Neuronal stem cell (in vitro differentiated cells): ENCODE results near the gene CNTNAP2.
A peak's percentile ranks its signal among the peaks of the same experiment; 100 is the strongest.

Experiments
- DNase-seq: peaks from one replicate; pipeline ENCODE4 v3.0.0-alpha.2; 2013; ENCODE audit warnings: low spot score
- H2AFZ ChIP-seq: one replicate; pipeline ENCODE4 v1.6.1; 2013; ENCODE audit warnings: mild to moderate bottlenecking, low read length, inconsistent platforms
- H2AK5ac ChIP-seq: 2 replicates; pipeline ENCODE4 v1.6.1; 2013; ENCODE audit warnings: low read depth, mild to moderate bottlenecking, inconsistent platforms, low read length, moderate library complexity, mixed read lengths
- H2BK120ac ChIP-seq: 2 replicates; pipeline ENCODE4 v1.6.1; 2013; ENCODE audit warnings: low read depth, mild to moderate bottlenecking, inconsistent platforms, low read length, moderate library complexity, mixed read lengths
- H2BK12ac ChIP-seq: one replicate; pipeline ENCODE4 v1.6.1; 2013; ENCODE audit warnings: low read length, inconsistent platforms
- H2BK15ac ChIP-seq: 2 replicates; pipeline ENCODE4 v1.6.1; 2013; ENCODE audit warnings: mild to moderate bottlenecking, low read length, inconsistent platforms, mixed read lengths
- H2BK5ac ChIP-seq: one replicate; pipeline ENCODE4 v1.6.1; 2013; ENCODE audit warnings: inconsistent platforms, mild to moderate bottlenecking, low read length, moderate library complexity
- H3K14ac ChIP-seq: one replicate; pipeline ENCODE4 v1.6.1; 2013; ENCODE audit warnings: low read length, inconsistent platforms
- H3K18ac ChIP-seq: 2 replicates; pipeline ENCODE4 v1.6.1; 2013; ENCODE audit warnings: low read length, inconsistent platforms
- H3K23ac ChIP-seq: 2 replicates; pipeline ENCODE4 v1.6.1; 2013; ENCODE audit warnings: low read depth, mild to moderate bottlenecking, mixed read lengths, low read length, inconsistent platforms; ENCODE audit not compliant: poor library complexity
- H3K27ac ChIP-seq: replicated peaks from 3 replicates; pipeline ENCODE4 v1.5.1; 2013; ENCODE audit warnings: low read length, inconsistent platforms
- H3K27me3 ChIP-seq, 3 experiments: 2 replicates each; pipeline ENCODE4 v1.6.1; 2013; ENCODE audit warnings: low read length in 3 of 3, mild to moderate bottlenecking in 2 of 3, inconsistent platforms in 1 of 3, low read depth in 1 of 3, mixed read lengths in 1 of 3, moderate library complexity in 1 of 3; ENCODE audit not compliant: control insufficient read depth in 3 of 3, insufficient read depth in 3 of 3
- H3K36me3 ChIP-seq, 2 donors: replicated peaks in 1 of 2; 2 replicates each; pipeline ENCODE4 v1.6.1; 2013; ENCODE audit warnings: low read length in 2 of 2; ENCODE audit not compliant: control insufficient read depth in 2 of 2, insufficient read depth in 2 of 2
- H3K4ac ChIP-seq: 2 replicates; pipeline ENCODE4 v1.6.1; 2013; ENCODE audit warnings: inconsistent platforms, mild to moderate bottlenecking, low read length, moderate library complexity
- H3K4me1 ChIP-seq, 2 donors: 1 replicate in 1 of 2; 2 replicates in 1 of 2; pipeline ENCODE4 v1.6.1; 2013; ENCODE audit warnings: low read length in 2 of 2, low read depth in 1 of 2; ENCODE audit not compliant: control insufficient read depth in 2 of 2, insufficient read depth in 1 of 2
- H3K4me2 ChIP-seq: one replicate; pipeline ENCODE4 v1.6.1; 2013; ENCODE audit warnings: mild to moderate bottlenecking, low read length, inconsistent platforms; ENCODE audit not compliant: insufficient read depth, poor library complexity, severe bottlenecking
- H3K4me3 ChIP-seq, 2 donors: 2 replicates each; pipeline ENCODE4 v1.5.1; 2013; ENCODE audit warnings: low read length in 2 of 2, mild to moderate bottlenecking in 2 of 2, inconsistent platforms in 1 of 2, moderate library complexity in 1 of 2
- H3K79me1 ChIP-seq: one replicate; pipeline ENCODE4 v1.6.1; 2013; ENCODE audit warnings: low read depth, mild to moderate bottlenecking, inconsistent platforms, low read length, moderate library complexity
- H3K9ac ChIP-seq: one replicate; pipeline ENCODE4 v1.6.1; 2013; ENCODE audit warnings: mild to moderate bottlenecking, low read depth, low read length, inconsistent platforms; ENCODE audit not compliant: poor library complexity
- H3K9me3 ChIP-seq, 2 donors: replicated peaks in 1 of 2; 2 replicates each; pipeline versions ENCODE3 to v1.6.1; 2013; ENCODE audit warnings: low read length in 2 of 2, mild to moderate bottlenecking in 2 of 2, inconsistent platforms in 1 of 2, low read depth in 1 of 2, mixed read lengths in 1 of 2, moderate library complexity in 1 of 2; ENCODE audit not compliant: control insufficient read depth in 2 of 2, insufficient read depth in 1 of 2
- H4K8ac ChIP-seq: one replicate; pipeline ENCODE4 v1.6.1; 2013; ENCODE audit warnings: low read depth, mild to moderate bottlenecking, inconsistent platforms, low read length, moderate library complexity
- H4K91ac ChIP-seq: one replicate; pipeline ENCODE4 v1.6.1; 2013; ENCODE audit warnings: low read length, low read depth, mild to moderate bottlenecking, inconsistent platforms; ENCODE audit not compliant: poor library complexity
- whole genome bisulfite sequencing, 2 donors: extraction: QIAGEN DNeasy Blood & Tissue Kit; methylation state at CpG; one replicate each; pipeline ENCODE4 v1.1.7; 2013; ENCODE audit warnings: missing lambda C conversion rate in 2 of 2, mixed read lengths in 1 of 2; ENCODE audit not compliant: insufficient read length in 2 of 2, insufficient replicate concordance in 1 of 2; ENCODE audit errors: extremely low coverage in 2 of 2; 5-methylcytosine and 5-hydroxymethylcytosine counted together

The CNTNAP2 gene

DNA sequence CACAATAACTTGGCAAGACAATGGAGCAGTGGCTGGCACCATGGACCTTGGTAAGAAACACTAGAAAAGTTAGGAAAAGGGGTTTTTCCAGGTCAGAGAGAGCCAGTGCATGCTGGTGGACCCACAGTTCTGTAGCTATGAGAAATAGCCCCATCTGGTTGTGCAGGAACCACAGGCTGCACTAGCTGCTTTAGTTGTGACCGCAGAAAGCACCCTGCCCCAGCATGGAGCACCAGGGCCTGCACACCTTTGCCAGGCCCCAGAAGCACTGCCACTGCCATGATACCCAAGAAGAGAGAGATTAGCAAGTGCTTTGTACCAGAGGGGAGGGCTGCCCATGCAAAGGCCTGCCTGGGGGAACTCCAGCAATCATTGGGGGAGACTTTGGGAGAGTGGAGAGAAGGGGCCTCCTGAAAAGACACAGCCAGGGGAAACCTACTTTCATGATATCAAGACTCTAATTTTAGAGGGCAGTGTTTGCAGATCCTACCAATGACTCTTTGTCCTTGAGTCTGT is 2217.9 kb downstream of the CNTNAP2 start:
- peaks cover 3 to 9% of the 10 kb centered on the region in 2 donors for H3K9me3 ChIP-seq
- peak overlapping the region; percentile 84 for H3K27ac ChIP-seq
- H2BK120ac ChIP-seq, result peak overlapping the region; percentile 21
- H3K4ac ChIP-seq, result no peak overlapping the region
- no peak overlapping the region for H3K4me3 ChIP-seq
- H3K27me3 ChIP-seq, result no peaks in the 10 kb centered on the region
- H3K18ac ChIP-seq, result peak overlapping the region; percentile 13
- H3K4me2 ChIP-seq, result no peak overlapping the region
- H3K4me1 ChIP-seq, result peaks cover 17 to 33% of the 10 kb centered on the region in 2 donors
- no peak overlapping the region for H4K8ac ChIP-seq
- no peak overlapping the region for H2BK15ac ChIP-seq
- DNase-seq, result no peak
- H2AK5ac ChIP-seq, result peak overlapping the region; percentile 72
- no peak overlapping the region for H3K23ac ChIP-seq
- no peaks in the 10 kb centered on the region for H3K36me3 ChIP-seq
- H3K9ac ChIP-seq, result no peak overlapping the region
- H2AFZ ChIP-seq, result peak overlapping the region; percentile 43
- peaks cover 6% of the 10 kb centered on the region for H3K79me1 ChIP-seq
- no peak overlapping the region for H3K14ac ChIP-seq
- H2BK5ac ChIP-seq, result peak overlapping the region; percentile 30
- H2BK12ac ChIP-seq, result no peak overlapping the region
- no peak overlapping the region for H4K91ac ChIP-seq
- WGBS, 2 donors, result no CpG with 5 or more reads among the region's 1 CpG

DNA sequence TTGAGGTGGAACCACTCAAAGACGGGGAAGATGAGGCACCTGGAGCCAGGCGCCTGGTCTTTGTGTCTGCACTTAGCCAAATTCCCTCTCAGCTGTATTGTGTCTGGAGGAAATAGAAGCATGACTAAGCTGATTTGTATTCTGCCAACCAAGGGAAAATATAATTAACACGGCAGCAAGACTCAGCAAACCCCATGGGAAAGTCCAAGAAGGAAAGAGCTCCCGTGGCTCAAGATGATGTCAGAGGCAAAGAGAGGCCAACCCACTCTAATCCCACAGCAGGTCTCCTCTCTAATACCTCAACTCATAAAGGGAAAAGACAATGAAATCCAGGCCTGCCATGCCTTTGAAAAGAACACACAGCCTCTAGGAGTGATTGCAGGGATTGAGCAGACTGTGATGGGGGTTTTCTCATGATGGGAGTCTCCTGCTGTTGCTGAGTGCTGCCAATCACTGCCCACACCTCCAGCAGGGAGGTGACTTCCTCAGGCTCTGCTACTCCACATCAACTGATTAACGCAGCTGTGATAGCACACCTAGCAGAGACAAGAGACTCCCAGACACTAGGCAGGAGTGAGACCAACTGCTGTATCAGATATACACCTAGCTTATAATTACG is 2218.5 kb downstream of the CNTNAP2 start:
- WGBS, 2 donors, result no CpG with 5 or more reads among the region's 6 CpGs
- Histone ChIP-seq H2BK12ac (no peak overlapping the region), H4K91ac (no peak overlapping the region), H3K4me2 (peak overlapping the region; percentile 21), H3K36me3 (no peaks in the 10 kb centered on the region), H3K14ac (no peak overlapping the region), H3K9ac (no peak overlapping the region), H2BK5ac (peak overlapping the region; percentile 30), H3K23ac (no peak overlapping the region), H3K27ac (peak overlapping the region; percentile 84), H2AFZ (peak overlapping the region; percentile 43), H2AK5ac (no peak overlapping the region), H2BK15ac (no peak overlapping the region), H4K8ac (no peak overlapping the region), H2BK120ac (no peak overlapping the region), H3K4ac (no peak overlapping the region), H3K79me1 (peaks cover 7% of the 10 kb centered on the region), H3K18ac (no peak overlapping the region), H3K9me3 (peaks cover 3 to 6% of the 10 kb centered on the region in 2 donors), H3K4me1 (peaks cover 17 to 33% of the 10 kb centered on the region in 2 donors), H3K4me3 (no peak overlapping the region), H3K27me3 (no peaks in the 10 kb centered on the region)
- peak; percentile 86 for DNase-seq

DNA sequence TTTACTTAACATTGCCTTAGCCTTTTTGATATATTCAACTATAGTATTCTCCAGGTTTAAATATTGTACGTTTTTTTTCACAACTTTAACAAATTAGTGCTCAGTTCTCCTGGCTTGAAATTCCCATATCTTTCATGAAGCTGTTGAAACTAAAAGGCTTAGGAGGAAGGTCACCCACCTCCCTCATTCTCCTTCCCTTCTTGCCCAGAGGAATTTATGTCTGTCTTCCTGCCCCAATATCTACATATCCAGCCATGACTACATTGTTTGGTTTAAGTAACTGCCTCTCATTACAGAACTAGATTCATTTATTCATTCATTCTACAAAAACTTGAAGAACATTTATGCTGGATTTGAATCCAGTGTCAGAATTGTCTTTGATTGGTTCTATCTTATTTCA is 2219.2 kb downstream of the CNTNAP2 start:
- no peak for DNase-seq
- no peak overlapping the region for H3K4ac ChIP-seq
- H3K27me3 ChIP-seq, result no peaks in the 10 kb centered on the region
- H3K14ac ChIP-seq, result no peak overlapping the region
- peaks cover 7% of the 10 kb centered on the region for H3K79me1 ChIP-seq
- H3K18ac ChIP-seq, result no peak overlapping the region
- no peak overlapping the region for H2BK15ac ChIP-seq
- peaks cover 17 to 33% of the 10 kb centered on the region in 2 donors for H3K4me1 ChIP-seq
- H3K23ac ChIP-seq, result no peak overlapping the region
- no peaks in the 10 kb centered on the region for H3K36me3 ChIP-seq
- H2AFZ ChIP-seq, result no peak overlapping the region
- H2BK5ac ChIP-seq, result no peak overlapping the region
- no peak overlapping the region for H3K4me2 ChIP-seq
- peak overlapping the region; percentile 26 for H3K27ac ChIP-seq
- no peak overlapping the region for H2AK5ac ChIP-seq
- no peak overlapping the region for H3K4me3 ChIP-seq
- WGBS, 2 donors, result no CpG with 5 or more reads among the region's 1 CpG
- peaks cover 2 to 3% of the 10 kb centered on the region in 2 donors for H3K9me3 ChIP-seq
- no peak overlapping the region for H4K8ac ChIP-seq
- H4K91ac ChIP-seq, result no peak overlapping the region
- no peak overlapping the region for H2BK120ac ChIP-seq
- H3K9ac ChIP-seq, result no peak overlapping the region
- H2BK12ac ChIP-seq, result no peak overlapping the region

DNA sequence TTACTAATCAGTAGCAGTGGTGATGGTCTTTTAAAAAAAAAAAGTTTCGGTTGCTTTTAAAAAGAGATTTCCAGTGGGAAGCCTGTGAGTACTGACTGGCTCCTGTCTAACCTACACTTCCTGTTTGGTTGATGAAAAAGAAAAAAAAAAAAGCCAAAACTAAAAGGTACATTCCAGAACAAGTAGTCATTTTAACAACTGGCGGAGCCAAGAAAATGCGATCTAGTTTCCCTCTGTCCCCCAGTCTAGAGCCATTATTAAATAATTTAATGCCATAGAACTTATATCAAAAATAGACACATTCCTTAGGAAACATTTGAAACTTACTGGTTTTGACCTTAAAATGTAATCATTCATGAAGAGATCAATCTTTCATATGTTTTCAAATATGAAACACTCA is 2219.8 kb downstream of the CNTNAP2 start:
- H2AK5ac ChIP-seq, result no peak overlapping the region
- peaks cover 17 to 36% of the 10 kb centered on the region in 2 donors for H3K4me1 ChIP-seq
- no peak overlapping the region for H3K4me3 ChIP-seq
- H3K79me1 ChIP-seq, result peaks cover 4% of the 10 kb centered on the region
- no peak overlapping the region for H2AFZ ChIP-seq
- H4K91ac ChIP-seq, result no peak overlapping the region
- H2BK5ac ChIP-seq, result no peak overlapping the region
- H3K4me2 ChIP-seq, result no peak overlapping the region
- H3K18ac ChIP-seq, result no peak overlapping the region
- no peak overlapping the region for H2BK12ac ChIP-seq
- DNase-seq, result no peak
- WGBS, 2 donors, result no CpG with 5 or more reads among the region's 3 CpGs
- no peak overlapping the region for H3K4ac ChIP-seq
- H3K27me3 ChIP-seq, result no peaks in the 10 kb centered on the region
- peaks cover 0 to 2% of the 10 kb centered on the region in 2 donors for H3K9me3 ChIP-seq
- no peak overlapping the region for H3K14ac ChIP-seq
- H2BK15ac ChIP-seq, result no peak overlapping the region
- H4K8ac ChIP-seq, result no peak overlapping the region
- H2BK120ac ChIP-seq, result no peak overlapping the region
- H3K27ac ChIP-seq, result no peak overlapping the region
- no peak overlapping the region for H3K23ac ChIP-seq
- H3K9ac ChIP-seq, result no peak overlapping the region
- H3K36me3 ChIP-seq, result no peaks in the 10 kb centered on the region
